Right atrium auricular region (tissue), 2 donors: ENCODE measurements around the gene CALN1. TPM values are rescaled to one million over a fixed set of nuclear protein-coding genes. Genes with fewer than 3 reads are reported as not detected.

Source experiments
- DNase-seq: peaks from one replicate; pipeline ENCODE4 v3.0.0-alpha.2; 2019; ENCODE audit warnings: low spot score
- H3K27ac ChIP-seq, 2 donors: fragments of 200-600 bp; sonication (generic); 1 replicate in 1 of 2; 2 replicates in 1 of 2; pipeline ENCODE4 v1.5.1; 2016 to 2019
- H3K27me3 ChIP-seq, 2 donors: fragments of 200-600 bp; sonication (generic); one replicate each; pipeline versions ENCODE4 v1.5.1 to v1.6.0; 2017 to 2019
- H3K36me3 ChIP-seq: fragments of 200-600 bp; sonication (generic); one replicate; pipeline ENCODE4 v1.5.1; 2016
- H3K4me1 ChIP-seq, 2 donors: fragments of 200-600 bp; sonication (generic); one replicate each; pipeline versions ENCODE4 v1.5.1 to v1.6.0; 2017 to 2019
- H3K4me3 ChIP-seq, 2 donors: fragments of 200-600 bp; sonication (generic); 1 replicate in 1 of 2; 2 replicates in 1 of 2; pipeline ENCODE4 v1.5.1; 2017 to 2019; ENCODE audit warnings: mild to moderate bottlenecking in 1 of 2, moderate library complexity in 1 of 2
- H3K9me3 ChIP-seq, 2 donors: fragments of 200-600 bp; sonication (generic); one replicate each; pipeline ENCODE4 v1.5.1; 2019
- total RNA-seq, 2 donors: library from RNA; depleted of rRNA; stranded (reverse); fragments of >200 nt; gene quantifications; one replicate each; pipeline ENCODE4 v1.1.0, GENCODE V29; 2016
- TF ChIP-seq, protein P1 (sequence below), 2 donors: fragments of 200-600 bp; sonication (generic); IDR thresholded peaks; one replicate each; pipeline ENCODE4 v1.5.1; 2019; ENCODE audit warnings: antibody characterized with exemption in 2 of 2

Gene CALN1
- total RNA-seq, 2 donors from 2014 or later = not detected

DNA sequence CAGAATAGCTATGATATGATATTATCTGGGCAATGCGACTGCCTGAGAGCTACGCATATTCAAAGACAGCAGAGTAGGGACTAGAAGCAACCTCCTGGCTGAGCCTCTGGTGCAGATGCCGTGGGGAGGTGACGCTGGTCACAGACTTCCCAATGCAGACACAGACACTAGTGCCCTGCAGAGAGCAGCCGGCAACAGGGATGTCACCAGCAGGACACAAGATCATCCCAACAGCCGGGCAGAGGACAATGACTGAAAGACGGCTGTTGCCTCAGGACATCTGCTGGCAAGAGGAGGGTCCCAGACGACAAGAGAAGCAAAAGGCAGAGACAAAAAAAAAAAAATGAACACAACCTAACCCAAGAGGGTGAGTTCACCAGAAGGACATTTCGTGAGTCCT is 104.6 kb downstream of the CALN1 start:
- no peak for DNase-seq
- H3K27ac ChIP-seq = no peak overlapping the region
- no peaks in the 10 kb centered on the region for H3K36me3 ChIP-seq
- no peaks in the 10 kb centered on the region for H3K27me3 ChIP-seq
- H3K4me1 ChIP-seq = no peaks in the 10 kb centered on the region
- H3K9me3 ChIP-seq = no peaks in the 10 kb centered on the region
- TF ChIP-seq, protein P1, sequence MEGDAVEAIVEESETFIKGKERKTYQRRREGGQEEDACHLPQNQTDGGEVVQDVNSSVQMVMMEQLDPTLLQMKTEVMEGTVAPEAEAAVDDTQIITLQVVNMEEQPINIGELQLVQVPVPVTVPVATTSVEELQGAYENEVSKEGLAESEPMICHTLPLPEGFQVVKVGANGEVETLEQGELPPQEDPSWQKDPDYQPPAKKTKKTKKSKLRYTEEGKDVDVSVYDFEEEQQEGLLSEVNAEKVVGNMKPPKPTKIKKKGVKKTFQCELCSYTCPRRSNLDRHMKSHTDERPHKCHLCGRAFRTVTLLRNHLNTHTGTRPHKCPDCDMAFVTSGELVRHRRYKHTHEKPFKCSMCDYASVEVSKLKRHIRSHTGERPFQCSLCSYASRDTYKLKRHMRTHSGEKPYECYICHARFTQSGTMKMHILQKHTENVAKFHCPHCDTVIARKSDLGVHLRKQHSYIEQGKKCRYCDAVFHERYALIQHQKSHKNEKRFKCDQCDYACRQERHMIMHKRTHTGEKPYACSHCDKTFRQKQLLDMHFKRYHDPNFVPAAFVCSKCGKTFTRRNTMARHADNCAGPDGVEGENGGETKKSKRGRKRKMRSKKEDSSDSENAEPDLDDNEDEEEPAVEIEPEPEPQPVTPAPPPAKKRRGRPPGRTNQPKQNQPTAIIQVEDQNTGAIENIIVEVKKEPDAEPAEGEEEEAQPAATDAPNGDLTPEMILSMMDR (IDR thresholded peaks at IDR 0.05) = no peak
- H3K4me3 ChIP-seq = no peak overlapping the region

DNA sequence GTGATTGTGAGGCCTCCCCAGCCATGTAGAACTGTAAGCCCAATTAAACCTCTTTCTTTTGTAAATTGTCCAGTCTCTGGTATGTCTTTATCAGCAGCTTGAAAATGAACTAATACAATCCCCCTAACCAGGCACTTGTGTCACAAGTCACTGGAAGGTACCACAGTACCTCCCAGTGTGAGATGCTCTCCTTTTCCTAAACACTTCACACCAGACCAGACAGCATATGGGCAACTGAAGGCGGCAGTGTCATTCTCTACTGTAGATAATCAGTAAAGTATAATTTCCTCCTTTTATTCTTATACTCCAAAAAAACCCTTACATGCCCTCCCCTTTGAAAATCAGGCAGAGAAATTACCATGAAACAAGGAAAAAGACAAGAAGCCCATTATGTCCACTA is 113.2 kb downstream of the CALN1 start:
- H3K4me1 ChIP-seq = no peaks in the 10 kb centered on the region
- no peaks in the 10 kb centered on the region for H3K27me3 ChIP-seq
- H3K36me3 ChIP-seq = no peaks in the 10 kb centered on the region
- no peak overlapping the region for H3K4me3 ChIP-seq
- no peaks in the 10 kb centered on the region for H3K9me3 ChIP-seq
- no peak for DNase-seq
- H3K27ac ChIP-seq = no peak overlapping the region
- TF ChIP-seq, protein P1 (IDR thresholded peaks at IDR 0.05) = no peak

DNA sequence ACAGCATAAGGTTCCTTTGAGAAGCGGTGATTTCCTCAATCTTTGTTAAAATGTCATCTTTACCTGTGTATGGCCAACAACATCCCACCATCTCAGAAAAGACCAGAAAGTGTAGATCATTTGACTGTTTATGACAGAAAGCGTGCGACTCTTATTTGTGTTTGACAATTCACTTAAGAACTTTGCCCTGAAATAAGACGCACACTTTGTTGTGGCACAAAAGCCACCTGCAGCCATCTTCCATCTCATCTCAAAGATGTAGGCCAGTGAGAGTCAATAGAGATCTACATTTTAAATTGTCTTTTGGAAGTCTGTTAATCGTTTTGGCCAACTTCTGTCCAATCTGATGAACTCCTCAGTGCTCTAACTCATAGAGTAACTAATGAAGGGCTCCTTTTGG is 114.0 kb downstream of the CALN1 start:
- no peaks in the 10 kb centered on the region for H3K27me3 ChIP-seq
- TF ChIP-seq, protein P1 (IDR thresholded peaks at IDR 0.05) = no peak
- H3K36me3 ChIP-seq = no peaks in the 10 kb centered on the region
- H3K27ac ChIP-seq = no peak overlapping the region
- H3K4me3 ChIP-seq = no peak overlapping the region
- no peaks in the 10 kb centered on the region for H3K4me1 ChIP-seq
- DNase-seq = no peak
- H3K9me3 ChIP-seq = no peaks in the 10 kb centered on the region

GRCh38 chr7:72297636-72298035 is 114.5 kb downstream of the CALN1 start:
- DNase-seq = no peak
- TF ChIP-seq, protein P1 (IDR thresholded peaks at IDR 0.05) = no peak
- Histone ChIP-seq H3K36me3 (no peaks in the 10 kb centered on the region), H3K4me1 (no peaks in the 10 kb centered on the region), H3K9me3 (no peaks in the 10 kb centered on the region), H3K27ac (no peak overlapping the region), H3K27me3 (no peaks in the 10 kb centered on the region), H3K4me3 (no peak overlapping the region)

GRCh38 chr7:72292794-72293193 is 119.3 kb downstream of the CALN1 start:
- H3K36me3 ChIP-seq = no peaks in the 10 kb centered on the region
- TF ChIP-seq, protein P1 (IDR thresholded peaks at IDR 0.05) = no peak

GRCh38 chr7:72292118-72292517 is 120.0 kb downstream of the CALN1 start:
- no peak for DNase-seq
- Histone ChIP-seq H3K36me3 (no peaks in the 10 kb centered on the region), H3K4me3 (no peak overlapping the region), H3K27ac (no peak overlapping the region), H3K9me3 (peaks cover 0 to 14% of the 10 kb centered on the region in 2 donors), H3K4me1 (no peaks in the 10 kb centered on the region), H3K27me3 (no peaks in the 10 kb centered on the region)
- TF ChIP-seq, protein P1 (IDR thresholded peaks at IDR 0.05) = no peak

More at GRCh38 chr7:72292794-72293193, 119.3 kb downstream of the CALN1 start:
- peaks cover 0 to 14% of the 10 kb centered on the region in 2 donors for H3K9me3 ChIP-seq
- H3K4me1 ChIP-seq = no peaks in the 10 kb centered on the region
- H3K27ac ChIP-seq = no peak overlapping the region
- DNase-seq = no peak
- no peaks in the 10 kb centered on the region for H3K27me3 ChIP-seq
- no peak overlapping the region for H3K4me3 ChIP-seq
